ENCODE measurements around the gene MYH16.
"Not testable (repeated sequence)": the region's sequence is repeated elsewhere in the genome, so short reads cannot be mapped to it uniquely, and the experiment has no call there.

MYH16 gene

DNA sequence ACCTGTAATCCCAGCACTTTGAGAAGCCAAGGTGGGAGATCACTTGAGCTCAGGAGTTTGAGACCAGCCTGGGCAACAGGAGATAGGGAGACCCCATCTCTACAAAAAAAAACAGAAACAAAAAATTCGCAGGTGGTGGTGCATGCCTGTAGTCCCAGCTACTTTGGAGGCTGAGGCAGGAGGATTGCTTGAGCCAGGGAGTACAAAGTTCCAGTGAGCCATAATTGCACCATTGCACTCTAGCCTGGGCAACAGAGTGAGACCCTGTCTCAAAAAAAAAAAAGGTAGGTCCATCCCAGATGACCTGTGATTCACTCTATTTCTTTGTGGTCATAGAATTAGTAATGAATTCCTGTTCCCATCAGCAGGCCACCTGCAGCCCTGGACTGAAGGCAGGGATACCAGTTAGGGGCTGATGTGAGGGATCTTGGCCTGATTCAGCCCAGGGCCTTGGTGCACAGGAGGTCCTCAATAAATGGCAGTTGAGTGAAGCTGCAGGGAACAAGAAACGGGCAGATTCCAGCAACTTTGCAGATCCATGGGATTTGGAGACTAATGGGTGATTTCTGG is at the start of gene MYH16:
MYH16 (plus strand) TSS at position 364 of the 570 bp plus-strand sequence.
- peak; percentile 26 for DNase-seq

DNA sequence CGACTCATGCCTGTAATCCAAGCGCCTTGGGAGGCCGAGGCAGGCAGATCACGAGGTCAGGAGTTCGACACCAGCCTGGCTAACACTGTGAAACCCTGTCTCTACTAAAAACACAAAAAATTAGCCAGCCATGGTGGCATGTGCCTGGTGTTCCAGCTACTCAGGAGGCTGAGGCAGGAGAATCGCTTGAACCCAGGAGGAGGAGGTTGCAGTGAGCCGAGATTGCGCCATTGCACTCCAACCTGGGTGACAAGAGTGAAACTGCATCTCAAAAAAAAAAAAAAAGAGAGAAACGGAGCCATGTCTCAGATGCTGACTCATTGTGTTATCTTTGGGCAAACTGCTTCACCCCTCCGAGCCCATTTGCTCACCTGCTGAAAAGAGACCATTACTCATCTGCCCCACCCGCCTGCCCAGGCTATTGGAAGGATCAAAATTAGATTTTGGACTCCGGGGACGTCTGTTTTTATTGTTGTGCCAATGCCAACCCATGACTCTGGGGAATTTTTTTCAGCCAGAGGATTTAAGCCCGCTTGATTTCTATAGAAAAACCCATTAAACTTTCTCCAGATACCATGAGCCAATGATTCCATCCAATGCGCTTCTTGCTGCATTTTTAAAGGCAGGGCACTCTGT is 48.3 kb upstream of the MYH16 start:
- peak; percentile 20 for DNase-seq

DNA sequence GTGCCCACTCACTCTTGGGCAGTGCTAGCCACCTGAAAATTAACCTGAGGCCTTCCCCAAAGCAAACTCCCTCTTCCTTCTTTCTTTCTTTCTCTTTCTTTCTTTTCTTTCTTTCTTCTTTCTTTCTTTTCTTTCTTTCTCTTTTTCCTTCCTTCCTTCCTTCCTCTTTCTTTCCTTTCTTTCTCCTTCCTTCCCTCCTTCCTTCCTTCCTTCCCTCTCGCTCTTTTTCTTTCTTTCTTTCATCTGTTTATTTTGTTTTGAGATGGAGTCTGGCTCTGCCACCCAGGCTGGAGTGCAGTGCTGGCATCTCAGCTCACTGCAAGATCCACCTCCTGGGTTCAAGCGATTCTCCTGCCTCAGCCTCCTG is 47.8 kb upstream of the MYH16 start:
- no peak for DNase-seq

DNA sequence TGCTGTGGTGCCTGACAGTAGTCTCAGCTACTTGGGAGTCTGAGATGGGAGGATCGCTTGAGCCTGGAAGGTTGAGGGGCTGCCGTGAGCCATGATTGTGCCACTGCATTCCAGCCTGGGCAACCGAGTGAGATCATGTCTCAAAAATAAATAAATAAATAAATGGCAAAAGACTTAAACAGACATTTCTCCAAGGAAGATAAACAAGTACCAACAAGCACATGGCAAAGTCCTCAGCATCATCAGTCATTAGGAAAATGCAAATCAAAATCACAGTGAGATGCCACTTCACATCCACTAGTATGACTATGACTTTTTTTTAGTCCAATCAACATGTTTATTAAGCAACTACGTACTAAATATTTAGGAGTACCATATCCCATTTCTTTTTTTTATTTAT is 43.4 kb upstream of the MYH16 start:
- no peak for DNase-seq

DNA sequence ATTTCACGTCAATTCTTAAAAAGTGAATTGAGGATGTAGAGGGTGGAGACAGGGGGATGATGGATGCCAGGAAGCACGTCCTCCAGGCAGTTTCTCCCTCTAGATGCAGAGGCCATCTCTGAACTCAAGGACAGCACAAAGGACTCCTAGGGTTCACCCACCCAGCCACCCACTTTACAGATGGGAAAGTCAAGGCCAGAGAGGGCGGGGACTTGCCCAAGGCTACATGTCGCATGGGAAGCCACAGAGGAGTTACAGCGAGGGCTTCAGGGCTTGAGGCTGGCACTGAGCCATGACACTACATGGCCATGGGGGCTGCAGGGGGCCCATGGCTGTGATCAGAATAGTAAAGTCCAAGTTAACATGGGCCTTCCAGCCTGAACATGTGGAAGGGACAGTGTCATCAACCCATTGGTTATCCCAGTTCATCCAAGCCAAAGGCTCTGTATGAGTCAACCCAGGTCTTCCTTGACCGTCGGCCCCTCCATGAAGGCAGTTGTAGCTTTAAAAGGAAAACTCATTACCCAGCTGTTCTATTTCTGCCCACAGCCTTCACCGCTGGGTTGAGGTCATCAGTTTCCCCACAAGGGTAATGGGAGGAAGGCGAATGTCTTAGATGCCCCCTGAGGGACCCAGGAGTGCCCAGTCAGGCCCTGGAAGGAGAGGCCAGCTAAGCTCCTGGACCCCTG is 40.4 kb upstream of the MYH16 start:
- no peak for DNase-seq

DNA sequence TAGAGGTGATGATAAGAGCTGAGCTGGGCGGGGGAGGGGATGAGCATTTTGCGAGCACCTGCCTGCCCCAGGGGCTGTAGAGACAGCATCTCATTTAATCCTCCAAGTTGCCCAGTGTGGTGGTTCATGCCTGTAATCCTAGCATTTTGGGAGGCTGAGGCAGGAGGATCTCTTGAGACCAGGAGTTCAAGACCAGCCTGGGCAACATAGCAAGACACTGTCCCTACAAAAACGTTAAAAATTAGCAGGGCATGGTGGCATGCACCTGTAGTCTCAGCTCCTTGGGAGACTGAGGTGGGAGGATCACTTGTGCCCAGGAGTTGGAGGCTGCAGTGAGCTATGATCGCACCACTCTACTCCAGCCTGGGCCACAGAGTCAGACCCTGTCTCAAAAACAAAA is 39.7 kb upstream of the MYH16 start:
- DNase-seq: not testable (repeated sequence)

DNA sequence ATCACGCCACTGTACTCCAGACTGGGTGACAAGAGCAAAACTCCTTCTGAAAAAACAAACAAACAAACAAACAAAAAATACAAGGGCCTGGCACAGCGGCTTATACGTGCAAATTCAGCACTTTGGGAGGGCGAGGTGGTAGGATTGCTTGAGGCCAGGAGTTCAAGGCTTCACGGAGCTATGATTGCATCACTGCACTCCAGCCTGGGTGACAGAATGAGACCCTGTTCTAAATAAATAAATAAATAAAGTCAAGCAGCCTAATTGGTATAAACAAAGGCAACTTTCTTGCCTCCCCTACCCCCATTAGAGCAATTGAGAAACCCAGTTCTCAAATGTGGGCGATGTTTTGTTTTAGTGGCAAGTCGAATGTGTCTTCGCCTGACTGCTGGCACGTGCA is 38.5 kb upstream of the MYH16 start:
- no peak for DNase-seq

DNA sequence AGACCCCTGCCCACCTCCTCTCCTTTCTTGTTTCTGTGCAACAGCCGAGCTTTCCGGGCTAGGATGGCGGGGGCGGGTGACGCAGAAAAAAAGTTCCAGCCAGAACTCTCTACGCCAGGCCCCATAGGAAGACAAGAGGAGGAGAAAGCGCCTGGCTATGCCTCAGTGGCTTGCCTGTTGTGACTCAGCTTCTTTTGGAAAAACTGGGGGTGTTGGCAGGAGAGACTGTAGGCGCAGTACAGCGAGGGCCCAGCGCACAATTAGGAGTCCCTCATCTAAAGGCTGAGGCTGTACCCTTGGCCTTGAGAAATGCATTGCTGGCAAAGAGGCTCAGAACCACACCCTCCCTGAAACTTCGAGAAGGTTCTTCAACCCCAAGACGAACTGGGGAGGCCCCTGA is 36.7 kb upstream of the MYH16 start:
- no peak for DNase-seq

DNA sequence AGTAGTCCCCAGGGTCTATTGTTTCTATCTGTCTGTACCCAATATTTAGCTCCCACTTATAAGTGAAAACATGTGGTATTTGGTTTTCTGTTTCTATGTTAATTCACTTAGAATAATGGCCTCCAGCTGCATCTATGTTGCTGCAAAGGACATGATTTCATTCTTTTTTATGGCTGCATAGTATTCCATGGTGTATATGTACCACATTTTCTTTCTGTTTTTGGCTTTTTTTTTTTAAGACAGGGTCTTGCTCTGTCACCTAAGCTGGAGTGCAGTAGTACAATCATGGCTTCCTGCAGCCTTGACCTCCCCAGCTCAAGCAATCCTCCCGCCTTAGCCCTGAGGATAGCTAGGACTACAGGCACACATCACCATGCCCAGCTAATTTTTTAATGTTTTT is 34.8 kb upstream of the MYH16 start:
- not testable (repeated sequence) for DNase-seq

DNA sequence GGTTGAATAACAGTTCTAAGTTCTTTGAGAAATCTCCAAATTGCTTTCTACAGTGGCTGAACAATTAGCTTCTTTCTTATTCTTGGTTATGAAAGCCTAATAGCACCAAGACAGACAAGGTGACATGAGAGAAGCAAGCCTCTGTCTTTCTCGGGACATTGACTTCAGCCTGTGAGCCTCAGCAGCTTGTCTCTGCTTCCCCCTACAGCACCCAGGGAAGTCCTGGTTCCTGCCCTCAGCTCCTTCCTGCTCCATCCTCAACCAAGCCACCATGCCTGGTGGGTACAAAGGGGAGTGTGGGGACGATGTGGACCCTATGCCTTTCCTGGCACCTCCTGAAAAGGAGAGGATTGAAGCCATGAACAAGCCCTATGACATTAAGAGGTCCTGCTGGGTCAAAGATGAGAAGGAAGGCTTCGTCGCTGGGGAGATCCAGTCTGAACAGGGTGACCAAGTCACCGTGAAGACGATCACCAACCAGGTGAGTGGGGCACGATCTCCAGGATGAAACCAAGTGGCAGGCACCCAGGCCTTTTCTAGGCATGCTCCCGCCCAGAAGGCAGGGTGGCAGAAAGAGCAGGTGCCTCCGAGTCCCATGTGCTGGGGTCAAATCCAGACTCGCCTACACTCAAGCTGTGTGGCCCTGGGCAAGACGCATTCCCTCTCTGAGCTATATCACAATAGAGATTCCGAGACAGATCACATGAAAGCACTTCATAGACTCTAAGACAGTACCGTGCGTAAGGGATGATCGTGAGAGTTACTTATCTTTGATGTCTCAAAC is 33.9 kb upstream of the MYH16 start:
- DNase-seq: no peak

DNA sequence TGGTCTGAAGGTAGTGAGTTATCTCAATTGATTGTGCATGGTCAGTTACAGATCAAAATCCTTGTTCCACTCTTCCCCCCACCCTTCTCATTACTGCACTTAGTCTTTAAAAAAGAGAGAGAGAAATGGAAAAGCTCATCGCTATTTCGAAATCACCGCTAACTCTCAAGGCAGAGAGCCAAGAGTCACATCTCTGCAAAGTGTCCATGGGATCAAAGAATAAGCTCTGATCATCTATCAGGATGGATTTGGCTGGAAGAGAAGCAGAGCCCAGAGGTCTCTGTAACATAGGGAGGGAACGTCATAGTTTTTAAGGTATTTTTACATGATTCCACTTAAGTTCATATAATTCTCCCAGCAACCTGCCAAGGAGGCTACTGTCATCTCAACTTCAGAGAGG is 30.0 kb upstream of the MYH16 start:
- no peak for DNase-seq

DNA sequence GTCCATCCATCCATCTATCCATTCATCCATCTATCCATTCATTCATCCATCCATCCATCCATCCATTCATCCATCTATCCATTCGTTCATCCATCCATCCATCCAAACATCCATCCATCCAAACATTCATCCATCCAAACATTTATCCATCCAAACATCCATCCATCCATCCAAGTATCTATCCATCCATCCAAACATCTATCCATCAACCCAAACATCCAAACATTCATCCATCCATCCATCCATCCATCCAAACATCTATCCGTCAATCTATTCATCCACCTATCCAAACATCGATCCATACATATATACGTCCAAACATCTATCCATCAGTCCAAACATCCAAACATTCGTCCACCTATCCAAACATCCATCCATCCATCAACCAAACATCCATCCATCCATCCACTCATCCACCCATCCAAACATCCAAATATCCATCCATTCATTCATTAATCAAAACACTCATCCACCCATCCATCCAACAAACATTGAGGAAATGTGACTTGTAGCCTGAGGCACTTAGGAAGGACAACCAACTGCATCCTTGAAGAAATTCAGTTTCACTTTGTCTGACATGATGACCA is 28.8 kb upstream of the MYH16 start:
- no peak for DNase-seq

DNA sequence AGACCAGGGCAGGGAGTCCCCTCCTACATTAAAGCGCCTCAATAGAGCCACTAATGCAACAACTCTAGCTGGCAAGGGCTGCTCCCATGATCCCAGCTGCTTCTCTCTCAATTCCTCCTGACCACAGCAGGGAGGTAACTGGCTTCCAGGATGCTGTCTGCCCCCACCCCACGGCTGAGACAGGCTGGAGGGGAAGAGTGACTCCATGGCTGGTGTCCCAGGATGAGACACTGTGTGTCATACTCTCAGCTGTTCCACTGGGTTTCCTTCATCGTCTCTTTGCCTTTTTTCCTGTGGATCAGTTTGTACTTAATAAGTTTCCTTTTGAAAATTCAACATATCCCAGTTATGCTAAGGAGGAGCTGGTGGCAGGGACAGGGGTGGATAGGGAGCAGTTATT is 27.7 kb upstream of the MYH16 start:
- no peak for DNase-seq

DNA sequence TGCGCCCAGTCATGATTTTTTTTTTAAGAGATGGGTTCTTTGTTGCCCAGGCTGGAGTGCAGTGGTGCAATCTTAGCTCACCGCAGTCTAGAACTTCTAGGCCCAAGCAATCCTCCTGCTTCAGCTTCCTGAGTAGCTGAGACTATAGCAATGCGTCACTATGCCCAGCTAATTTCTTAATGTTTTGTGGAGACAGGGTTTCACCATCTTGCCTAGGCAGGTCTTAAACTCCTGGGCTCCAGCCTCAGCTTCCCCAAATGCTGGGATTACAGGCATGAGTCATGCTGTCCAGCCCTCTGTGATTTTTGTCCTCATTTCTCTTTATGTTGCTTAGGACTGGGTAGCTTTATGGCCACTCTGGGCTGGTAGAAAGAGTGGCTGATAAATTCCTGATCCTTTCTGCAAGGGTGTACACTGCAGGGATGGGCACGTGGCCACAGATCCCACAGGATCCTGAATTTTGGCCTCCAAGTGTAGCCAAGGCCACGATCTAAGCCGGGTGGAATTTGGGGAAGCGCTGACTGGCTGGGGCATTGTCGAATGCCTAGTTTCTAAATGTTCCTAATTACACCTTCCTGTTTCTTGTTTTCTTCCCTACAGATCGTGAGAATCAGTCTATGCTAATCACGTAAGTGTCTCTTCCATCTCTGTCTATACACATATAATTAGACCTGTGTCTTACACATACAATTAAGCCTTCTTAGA is 24.1 kb upstream of the MYH16 start:
- no peak for DNase-seq

DNA sequence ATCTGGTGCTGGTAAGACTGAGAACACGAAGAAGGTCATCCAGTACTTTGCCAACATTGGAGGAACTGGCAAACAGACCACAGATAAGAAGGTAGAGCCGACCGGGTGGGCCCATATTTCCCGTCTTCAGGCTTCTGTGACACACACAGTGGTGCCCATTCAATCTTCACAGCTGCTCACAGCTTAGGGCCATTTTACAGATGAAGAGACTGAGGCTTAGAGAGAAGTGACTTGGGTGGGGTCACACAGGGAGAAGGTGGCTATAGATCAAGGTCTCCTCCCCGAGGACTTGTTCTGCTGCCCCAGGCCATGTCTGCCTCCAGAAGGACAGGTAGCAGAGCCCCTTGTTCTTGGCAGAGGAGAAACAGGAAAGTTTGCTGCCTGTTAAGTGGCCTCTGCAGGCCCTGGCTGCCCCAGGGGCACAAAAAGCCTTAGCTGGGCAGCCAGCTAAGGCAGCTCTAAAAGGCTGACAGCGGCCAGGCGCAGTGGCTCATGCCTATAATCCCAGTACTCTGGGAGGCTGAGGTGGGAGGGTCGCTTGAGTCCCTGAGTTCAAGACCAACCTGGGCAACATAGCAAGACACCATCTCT is 22.6 kb upstream of the MYH16 start:
- no peak for DNase-seq

DNA sequence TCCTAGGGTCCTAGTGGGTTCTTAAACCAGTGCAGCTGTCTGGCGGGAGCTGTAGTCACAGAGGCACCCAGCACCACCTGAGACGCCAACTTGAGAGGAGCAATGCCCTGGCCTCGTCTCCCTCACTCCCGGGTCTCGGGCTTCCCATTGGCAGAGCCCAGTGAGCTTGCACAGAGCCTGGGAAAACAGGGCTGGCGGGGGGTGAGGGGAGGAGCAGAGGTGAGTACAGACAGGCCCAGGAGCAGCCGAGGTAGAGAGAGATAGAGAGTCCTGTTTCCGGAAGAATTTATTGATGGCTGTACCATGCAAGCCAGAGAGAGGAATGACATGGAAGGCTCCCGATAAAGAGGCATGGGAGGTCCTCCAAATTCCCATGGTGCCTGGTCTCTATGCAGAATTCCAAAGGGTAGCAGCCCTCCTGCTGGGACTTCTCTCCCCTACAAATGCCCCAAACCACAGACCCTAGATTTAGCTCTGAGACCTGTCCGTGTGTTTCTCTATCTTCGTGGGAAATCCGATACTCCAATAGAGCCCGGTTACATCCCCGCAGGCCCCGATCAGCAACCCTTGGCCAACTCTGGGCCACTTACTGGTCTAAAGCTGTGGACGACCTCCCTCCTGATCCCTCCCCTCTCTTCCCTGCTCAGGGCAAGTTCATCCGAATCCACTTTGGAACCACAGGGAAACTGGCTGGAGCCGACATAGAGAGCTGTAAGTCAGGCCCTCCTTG is 20.3 kb upstream of the MYH16 start:
- no peak for DNase-seq

DNA sequence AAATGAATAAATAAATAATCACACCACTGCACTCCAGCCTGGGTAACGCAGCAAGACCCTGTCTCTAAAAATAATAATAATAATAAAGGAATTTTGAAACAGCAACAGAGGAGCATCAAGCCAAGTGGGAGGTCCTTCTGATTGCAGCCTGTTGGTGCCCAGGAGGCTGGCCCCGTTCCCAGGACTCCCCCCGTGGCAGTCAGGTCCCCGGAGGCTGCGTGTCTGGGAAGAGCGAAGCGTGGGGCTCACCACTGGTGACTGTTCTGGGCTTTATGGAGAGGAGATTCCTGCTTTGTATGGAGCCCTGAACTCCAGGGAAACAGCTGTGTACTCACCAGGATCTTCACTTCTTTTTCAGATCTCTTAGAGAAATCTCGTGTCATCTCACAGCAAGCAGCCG is 19.3 kb upstream of the MYH16 start:
- DNase-seq: no peak

DNA sequence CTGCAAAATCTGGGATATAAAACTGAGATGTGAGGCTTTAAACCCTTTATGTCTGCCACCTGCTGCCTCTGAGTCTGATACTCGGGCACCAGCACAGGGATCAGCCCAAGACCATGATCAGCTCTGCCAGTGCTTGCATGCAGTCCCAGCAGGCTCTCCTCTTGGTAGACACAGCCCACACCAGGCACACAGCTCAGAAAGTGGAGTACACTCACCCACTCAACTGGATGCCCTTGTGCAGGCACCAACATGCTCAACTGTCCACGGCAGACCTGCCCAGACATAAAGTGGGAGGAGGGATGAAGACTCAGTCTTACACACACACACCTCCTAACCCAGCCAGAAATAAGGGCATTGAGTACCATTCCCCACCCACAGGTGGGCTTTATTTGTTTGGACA is 18.2 kb upstream of the MYH16 start:
- no peak for DNase-seq

DNA sequence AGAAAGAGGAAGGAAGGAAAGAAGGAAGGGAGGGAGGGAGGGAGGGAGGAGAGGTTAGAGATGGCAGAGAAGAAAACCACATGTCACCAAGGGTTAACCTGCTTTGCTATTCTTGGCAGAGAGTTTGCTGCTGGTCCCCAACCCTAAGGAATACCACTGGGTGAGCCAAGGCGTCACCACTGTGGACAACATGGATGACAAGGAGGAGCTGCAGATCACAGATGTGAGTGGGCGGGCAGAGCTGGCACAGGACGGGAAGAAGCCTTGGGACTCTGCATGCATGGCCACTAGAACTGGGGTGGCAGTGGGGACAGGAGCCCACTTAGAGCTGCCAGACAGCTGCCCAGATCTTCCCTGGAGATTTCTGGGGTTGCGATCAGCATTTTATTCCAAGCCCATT is 17.2 kb upstream of the MYH16 start:
- DNase-seq: no peak

DNA sequence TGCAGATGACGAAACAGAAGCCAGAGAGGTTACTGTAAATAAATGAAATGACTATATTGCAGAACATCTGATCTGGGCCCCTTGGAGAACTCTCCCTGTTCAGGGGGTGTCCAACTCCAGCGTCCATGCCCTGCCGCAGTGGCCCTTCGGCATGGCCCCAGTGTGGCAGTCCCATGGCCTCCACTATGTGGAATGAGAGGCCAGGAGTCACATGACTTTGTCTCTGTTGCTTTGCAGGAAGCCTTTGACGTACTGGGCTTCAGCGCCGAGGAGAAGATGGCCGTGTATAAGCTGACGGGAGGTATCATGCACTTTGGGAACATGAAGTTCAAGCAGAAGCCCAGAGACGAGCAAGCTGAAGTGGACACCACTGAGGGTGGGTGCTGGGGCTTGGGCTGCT is 15.6 kb upstream of the MYH16 start:
- DNase-seq: no peak

DNA sequence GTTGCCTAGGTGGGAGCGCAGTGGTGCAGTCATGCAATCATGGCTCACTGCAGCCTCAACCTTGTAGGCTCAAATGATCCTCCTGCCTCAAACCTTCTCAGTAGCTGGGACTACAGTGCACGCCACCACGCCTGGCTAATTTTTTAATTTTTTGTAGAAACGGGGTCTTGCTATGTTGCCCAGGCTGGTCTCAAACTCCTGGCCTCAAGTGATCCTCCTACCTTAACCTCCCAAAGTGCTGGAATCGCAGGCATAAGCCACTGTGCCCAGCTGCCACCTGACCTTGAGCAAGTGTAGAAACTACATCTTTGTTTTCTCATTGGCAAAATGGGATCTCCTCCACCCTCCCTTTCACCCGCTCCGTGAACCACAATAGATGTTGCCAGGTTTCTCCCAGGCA is 15.0 kb upstream of the MYH16 start:
- no peak for DNase-seq

DNA sequence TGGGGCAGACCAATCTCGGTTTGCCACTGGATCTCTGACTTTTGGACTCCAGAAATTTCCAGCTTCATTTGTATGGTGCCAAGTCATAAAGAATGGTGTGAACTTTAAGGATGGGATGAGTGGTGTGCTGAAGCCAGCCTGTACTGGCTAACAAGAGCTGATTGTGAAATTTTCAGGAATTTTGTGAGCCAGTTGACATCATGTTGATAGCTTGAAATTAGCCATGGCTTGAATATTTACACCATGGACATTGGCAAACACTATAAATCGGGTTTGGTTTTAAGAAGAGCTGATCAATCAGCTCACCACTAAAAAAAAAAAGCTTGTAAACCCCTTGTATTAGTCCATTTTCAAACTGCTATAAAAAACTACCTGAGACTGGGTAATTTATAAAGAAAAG is 14.1 kb upstream of the MYH16 start:
- DNase-seq: no peak

Measured in HCEC 1CT (cell line).